ENCODE results near the gene CALR. TPM values are rescaled to one million over a fixed set of nuclear protein-coding genes. Genes with fewer than 3 reads are reported as not detected.
A peak's percentile ranks its signal among the peaks of the same experiment; 100 is the strongest.

CALR gene
- total RNA-seq, 1 donor from 2014 or later: 721 TPM

- H3K27me3 Mint-ChIP-seq: no peaks in the 10 kb centered on the region
- TF ChIP-seq, protein P1, sequence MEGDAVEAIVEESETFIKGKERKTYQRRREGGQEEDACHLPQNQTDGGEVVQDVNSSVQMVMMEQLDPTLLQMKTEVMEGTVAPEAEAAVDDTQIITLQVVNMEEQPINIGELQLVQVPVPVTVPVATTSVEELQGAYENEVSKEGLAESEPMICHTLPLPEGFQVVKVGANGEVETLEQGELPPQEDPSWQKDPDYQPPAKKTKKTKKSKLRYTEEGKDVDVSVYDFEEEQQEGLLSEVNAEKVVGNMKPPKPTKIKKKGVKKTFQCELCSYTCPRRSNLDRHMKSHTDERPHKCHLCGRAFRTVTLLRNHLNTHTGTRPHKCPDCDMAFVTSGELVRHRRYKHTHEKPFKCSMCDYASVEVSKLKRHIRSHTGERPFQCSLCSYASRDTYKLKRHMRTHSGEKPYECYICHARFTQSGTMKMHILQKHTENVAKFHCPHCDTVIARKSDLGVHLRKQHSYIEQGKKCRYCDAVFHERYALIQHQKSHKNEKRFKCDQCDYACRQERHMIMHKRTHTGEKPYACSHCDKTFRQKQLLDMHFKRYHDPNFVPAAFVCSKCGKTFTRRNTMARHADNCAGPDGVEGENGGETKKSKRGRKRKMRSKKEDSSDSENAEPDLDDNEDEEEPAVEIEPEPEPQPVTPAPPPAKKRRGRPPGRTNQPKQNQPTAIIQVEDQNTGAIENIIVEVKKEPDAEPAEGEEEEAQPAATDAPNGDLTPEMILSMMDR (IDR thresholded peaks at IDR 0.05): no peak
- H3K9me3 Mint-ChIP-seq: no peaks in the 10 kb centered on the region
- ATAC-seq (ENCODE audit: low read depth) (no peak), DNase-seq (no peak)
- peak overlapping the region; percentile 32 for H3K4me3 Mint-ChIP-seq
- peak overlapping the region; percentile 92 for H3K27ac Mint-ChIP-seq
- intact Hi-C loops (cut with micrococcal nuclease): no loop called here
- CTCF ChIA-PET: no interaction called here
- POLR2A ChIA-PET: interaction anchor here (0.6 to 3.7 kb wide), 7 partner anchors 9 to 211 kb away, joined by 3 to 24 read pairs (median 7); partner anchors contain the start of genes FARSA, GCDH and RNASEH2A
- peaks cover 70% of the 10 kb centered on the region for H3K4me1 Mint-ChIP-seq
- H3K36me3 Mint-ChIP-seq (ENCODE audit: low read depth): peaks cover 90% of the 10 kb centered on the region
Measured at GRCh38 chr19:12944104-12944674, 5.8 kb downstream of the CALR start.

DNA sequence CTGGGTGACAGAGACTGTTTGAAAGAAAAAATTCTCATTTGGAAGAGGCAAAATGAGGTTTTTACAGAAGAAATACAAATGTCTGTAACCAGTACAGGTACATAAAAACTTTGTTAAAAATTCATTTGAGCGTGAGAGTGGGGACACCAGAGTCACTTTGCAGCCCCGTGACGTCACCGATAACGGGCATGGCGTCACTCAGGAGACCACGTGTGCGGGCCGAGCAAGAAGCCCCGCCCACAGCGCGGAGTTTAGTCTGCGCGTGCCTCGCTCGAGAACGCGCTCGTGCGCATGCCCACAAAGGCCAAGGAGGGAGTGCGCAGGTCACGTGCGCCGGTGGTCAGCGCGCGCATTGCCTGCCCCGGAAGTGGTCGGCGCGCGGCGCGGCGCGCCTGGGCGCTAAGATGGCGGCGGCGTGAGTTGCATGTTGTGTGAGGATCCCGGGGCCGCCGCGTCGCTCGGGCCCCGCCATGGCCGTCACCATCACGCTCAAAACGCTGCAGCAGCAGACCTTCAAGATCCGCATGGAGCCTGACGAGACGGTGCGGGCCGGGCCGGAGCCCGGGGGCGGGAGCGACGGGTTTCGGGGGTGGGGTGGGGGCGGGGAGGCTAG, 7.2 kb downstream of the CALR start, which contains the start of gene RAD23A:
TSS of gene RAD23A (plus strand) at position 384 of the 613 bp plus-strand sequence. CDS start at position 471, 87 bp downstream.
- peak within 1 kb of the TSS; percentile 92 for H3K27ac Mint-ChIP-seq
- peaks cover 89% of the 10 kb centered on the region for H3K36me3 Mint-ChIP-seq (ENCODE audit: low read depth)
- peak; percentile 80 for ATAC-seq (ENCODE audit: low read depth)
- no peaks in the 10 kb centered on the region for H3K9me3 Mint-ChIP-seq
- H3K4me3 Mint-ChIP-seq: peak within 1 kb of the TSS; percentile 93
- ChIA-PET POLR2A (interaction anchor here (0.9 to 3.7 kb wide), 4 partner anchors 8 to 159 kb away, joined by 3 to 24 read pairs (median 14); partner anchors contain the start of genes CALR, FARSA and GADD45GIP1), CTCF (interaction anchor here (1.5 kb wide), 1 partner anchor 20 kb away, joined by 4 read pairs; no protein-coding TSS in a partner anchor)
- peak; percentile 99 for DNase-seq
- intact Hi-C loops (cut with micrococcal nuclease): loop anchor here (1.0 kb wide), 2 partner anchors 12 kb away; partner anchors contain the start of genes FARSA and GADD45GIP1
- TF ChIP-seq, protein P1 (IDR thresholded peaks at IDR 0.05): no peak
- no peaks in the 10 kb centered on the region for H3K27me3 Mint-ChIP-seq
- peaks cover 56% of the 10 kb centered on the region for H3K4me1 Mint-ChIP-seq

- peak; percentile 59 for ATAC-seq (ENCODE audit: low read depth)
- peaks cover 89% of the 10 kb centered on the region for H3K36me3 Mint-ChIP-seq (ENCODE audit: low read depth)
- H3K4me3 Mint-ChIP-seq: peak overlapping the region; percentile 86
- peak overlapping the region; percentile 82 for H3K27ac Mint-ChIP-seq
- H3K27me3 Mint-ChIP-seq: no peaks in the 10 kb centered on the region
- peak; percentile 58 for DNase-seq
- ChIA-PET CTCF (interaction anchor here (1.5 kb wide), 1 partner anchor 19 kb away, joined by 4 read pairs; no protein-coding TSS in a partner anchor), POLR2A (interaction anchor here (0.7 to 3.7 kb wide), 5 partner anchors 9 to 148 kb away, joined by 3 to 24 read pairs (median 5); partner anchors contain the start of genes CALR, FARSA, GADD45GIP1 and GCDH)
- TF ChIP-seq, protein P1 (IDR thresholded peaks at IDR 0.05): no peak
- peaks cover 52% of the 10 kb centered on the region for H3K4me1 Mint-ChIP-seq
- H3K9me3 Mint-ChIP-seq: no peaks in the 10 kb centered on the region
- intact Hi-C loops (cut with micrococcal nuclease): no loop called here
Measured at GRCh38 chr19:12946092-12946721, 7.8 kb downstream of the CALR start.

- Mint-ChIP-seq H3K27ac (peak overlapping the region; percentile 82), H3K9me3 (no peaks in the 10 kb centered on the region), H3K36me3 (ENCODE audit: low read depth) (peaks cover 89% of the 10 kb centered on the region), H3K27me3 (no peaks in the 10 kb centered on the region), H3K4me1 (peaks cover 47% of the 10 kb centered on the region), H3K4me3 (peak overlapping the region; percentile 86)
- intact Hi-C loops (cut with micrococcal nuclease): no loop called here
- ChIA-PET CTCF (interaction anchor here (1.5 kb wide), 1 partner anchor 18 kb away, joined by 4 read pairs; no protein-coding TSS in a partner anchor), POLR2A (interaction anchor here (0.5 to 4.3 kb wide), 7 partner anchors 8 to 147 kb away, joined by 3 to 24 read pairs (median 7); partner anchors contain the start of genes CALR, FARSA, GADD45GIP1 and GCDH)
- TF ChIP-seq, protein P1 (IDR thresholded peaks at IDR 0.05): no peak
- DNase-seq (no peak), ATAC-seq (ENCODE audit: low read depth) (no peak)
Measured at GRCh38 chr19:12946731-12947496, 8.5 kb downstream of the CALR start.
